SK-N-SH (cell line): Measurements from ENCODE around the gene KIF13A. TPM values are rescaled to one million over a fixed set of nuclear protein-coding genes. Genes with fewer than 3 reads are reported as not detected.

Experiments used
- CTCF ChIA-PET: fragments of 300-600, 350-600 bp; formaldehyde crosslinking; extraction: SDS; loops from one replicate; lab custom pipeline; 2021; lab: Yijun Ruan, JAX
- POLR2A ChIA-PET: fragments of 350-600 bp; sonication (Branson Sonifier 250); formaldehyde crosslinking; extraction: SDS; loops from one replicate; lab custom pipeline; 2020; ENCODE audit warnings: antibody characterized with exemption, inconsistent platforms; lab: Yijun Ruan, JAX
- DNase-seq: peaks from one replicate; pipeline ENCODE4 v3.0.0; 2012
- H2AFZ ChIP-seq: fragments of 200-600 bp; sonication (generic); 2 replicates; pipeline ENCODE4 v1.8.1; 2016; ENCODE audit warnings: antibody characterized with exemption, mild to moderate bottlenecking, low read depth
- H3F3A ChIP-seq: fragments of 200-600 bp; sonication (generic); replicated peaks from 2 replicates; pipeline ENCODE3; 2016; ENCODE audit warnings: antibody characterized with exemption, mild to moderate bottlenecking; ENCODE audit not compliant: insufficient read depth
- H3K27ac ChIP-seq, 2 experiments: fragments of 200-500 bp in 1 of 2; fragments of 200-600 bp in 1 of 2; sonication (Bioruptor generic) in 1 of 2; sonication (generic), shearing (Covaris generic) in 1 of 2; 2 replicates each; pipeline versions ENCODE4 v1.5.1 to v1.6.1; 2014 to 2016; ENCODE audit warnings: low read depth in 2 of 2, inconsistent platforms in 1 of 2, low read length in 1 of 2, mild to moderate bottlenecking in 1 of 2, mixed read lengths in 1 of 2
- H3K27me3 ChIP-seq: fragments of 200-600 bp; sonication (generic), shearing (Covaris generic); 2 replicates; pipeline ENCODE4 v1.6.1; 2016; ENCODE audit warnings: mixed run types; ENCODE audit not compliant: insufficient read depth
- H3K36me3 ChIP-seq, 2 experiments: fragments of 200-500 bp in 1 of 2; fragments of 200-600 bp in 1 of 2; sonication (Bioruptor generic) in 1 of 2; sonication (generic) in 1 of 2; replicated peaks in 1 of 2; 2 replicates each; pipeline versions ENCODE3 to v1.5.1; 2014 to 2016; ENCODE audit warnings: low read length in 1 of 2, mild to moderate bottlenecking in 1 of 2; ENCODE audit not compliant: insufficient read depth in 2 of 2, control insufficient read depth in 1 of 2
- H3K4me1 ChIP-seq, 2 experiments: fragments of 200-500 bp in 1 of 2; fragments of 200-600 bp in 1 of 2; sonication (Bioruptor generic) in 1 of 2; sonication (generic), shearing (Covaris generic) in 1 of 2; 2 replicates each; pipeline versions ENCODE4 v1.5.1 to v1.6.1; 2014 to 2016; ENCODE audit warnings: low read depth in 1 of 2, low read length in 1 of 2, mixed run types in 1 of 2; ENCODE audit not compliant: insufficient read depth in 2 of 2, control insufficient read depth in 1 of 2
- H3K4me2 ChIP-seq: fragments of 200-600 bp; sonication (generic), shearing (Covaris generic); 2 replicates; pipeline ENCODE4 v1.6.1; 2017; ENCODE audit warnings: mixed run types
- H3K4me3 ChIP-seq, 2 experiments: fragments of 200-500 bp in 1 of 2; fragments of 200-600 bp in 1 of 2; sonication (Bioruptor generic) in 1 of 2; sonication (generic), shearing (Covaris generic) in 1 of 2; 2 replicates each; pipeline versions ENCODE4 v1.5.1 to v1.8.1; 2014 to 2016; ENCODE audit warnings: low read depth in 2 of 2, inconsistent platforms in 1 of 2, low read length in 1 of 2, mild to moderate bottlenecking in 1 of 2, mixed read lengths in 1 of 2, moderate library complexity in 1 of 2
- H3K79me2 ChIP-seq: fragments of 200-600 bp; sonication (generic); 2 replicates; pipeline ENCODE4 v1.8.1; 2017; ENCODE audit warnings: mild to moderate bottlenecking; ENCODE audit not compliant: insufficient read depth
- H3K9ac ChIP-seq: fragments of 200-600 bp; sonication (generic); 2 replicates; pipeline ENCODE4 v1.6.1; 2017; ENCODE audit warnings: mixed run types
- H3K9me2 ChIP-seq: fragments of 200-600 bp; sonication (generic); 2 replicates; pipeline ENCODE4 v1.6.1; 2017; ENCODE audit warnings: mixed run types
- H3K9me3 ChIP-seq: fragments of 200-600 bp; sonication (generic); 2 replicates; pipeline ENCODE4 v1.6.1; 2017; ENCODE audit warnings: mixed run types, mild to moderate bottlenecking, moderate library complexity
- H4K20me1 ChIP-seq: fragments of 200-600 bp; sonication (generic); 2 replicates; pipeline ENCODE4 v1.6.1; 2017; ENCODE audit warnings: mild to moderate bottlenecking, mixed run types; ENCODE audit not compliant: insufficient read depth
- CHD2 ChIP-seq: fragments of 150-350 bp; IDR thresholded peaks from 2 replicates; pipeline ENCODE4 v1.6.1; 2018; ENCODE audit warnings: low read length; ENCODE audit not compliant: partially characterized antibody
- EP300 ChIP-seq, 2 experiments: IDR thresholded peaks; 2 replicates each; pipeline versions ENCODE4 v1.4.0 to v1.6.1; 2012; ENCODE audit warnings: borderline replicate concordance in 1 of 2, low read depth in 1 of 2, low read length in 1 of 2
- FOXJ3 ChIP-seq: sonication (generic); formaldehyde crosslinking; IDR thresholded peaks from 2 replicates; pipeline ENCODE4 v1.5.1; 2020; ENCODE audit warnings: mild to moderate bottlenecking, missing genetic modification reagents
- FOXM1 ChIP-seq: IDR thresholded peaks from 2 replicates; pipeline ENCODE4 v1.4.0; 2012; ENCODE audit warnings: low read depth, mild to moderate bottlenecking
- GABPA ChIP-seq: IDR thresholded peaks from 2 replicates; pipeline ENCODE4 v1.4.0; 2012; ENCODE audit warnings: low read depth, mild to moderate bottlenecking
- JUND ChIP-seq: IDR thresholded peaks from 2 replicates; pipeline ENCODE4 v1.4.0; 2012
- NFIC ChIP-seq: IDR thresholded peaks from 2 replicates; pipeline ENCODE4 v1.4.0; 2012; ENCODE audit warnings: borderline replicate concordance
- RAD21 ChIP-seq: IDR thresholded peaks from 2 replicates; pipeline ENCODE4 v1.6.1; 2012; ENCODE audit warnings: mild to moderate bottlenecking, low read length
- RCOR1 ChIP-seq: fragments of 150-350 bp; IDR thresholded peaks from 2 replicates; pipeline ENCODE4 v1.6.1; 2017; ENCODE audit warnings: antibody characterized with exemption, low read length
- SMC3 ChIP-seq: IDR thresholded peaks from 2 replicates; pipeline ENCODE4 v1.6.1; 2012; ENCODE audit warnings: low read depth, low read length, improper control_type of control experiment
- TAF1 ChIP-seq: IDR thresholded peaks from 2 replicates; pipeline ENCODE4 v1.6.1; 2012; ENCODE audit warnings: low read depth, mild to moderate bottlenecking, low read length, moderate library complexity, borderline replicate concordance
- TCF12 ChIP-seq: IDR thresholded peaks from 2 replicates; pipeline ENCODE4 v1.4.0; 2012
- YY1 ChIP-seq: IDR thresholded peaks from 2 replicates; pipeline ENCODE4 v1.4.0; 2012; ENCODE audit warnings: low read depth, mild to moderate bottlenecking
- WGBS: methylation state at CpG from one replicate; pipeline ENCODE4 v1.1.6; 2017; ENCODE audit warnings: low lambda C conversion rate; 5-methylcytosine and 5-hydroxymethylcytosine counted together
- polyA plus RNA-seq, 3 experiments: library from polyadenylated mRNA; depleted of rRNA; stranded (reverse); fragments of >200 nt; gene quantifications; 2 replicates each; pipeline ENCODE4 v1.2.3, GENCODE V29; 2012
- TF ChIP-seq, protein P1 (sequence below): IDR thresholded peaks from 2 replicates; pipeline ENCODE4 v1.4.0; 2012; ENCODE audit warnings: low read depth, borderline replicate concordance
- TF ChIP-seq, protein P2 (sequence below): IDR thresholded peaks from 2 replicates; pipeline ENCODE4 v1.6.1; 2012; ENCODE audit warnings: mild to moderate bottlenecking, low read depth, low read length, moderate library complexity
- TF ChIP-seq, protein P3 (sequence below): IDR thresholded peaks from 2 replicates; pipeline ENCODE4 v1.4.0; 2012; ENCODE audit warnings: low read depth
- TF ChIP-seq, protein P4 (sequence below): IDR thresholded peaks from 2 replicates; pipeline ENCODE4 v1.4.0; 2012; ENCODE audit warnings: low read depth, borderline replicate concordance

KIF13A gene
- polyA plus RNA-seq, 1 of the 3 experiments (the other 2 are of a cell fraction), result 18.2 TPM

DNA sequence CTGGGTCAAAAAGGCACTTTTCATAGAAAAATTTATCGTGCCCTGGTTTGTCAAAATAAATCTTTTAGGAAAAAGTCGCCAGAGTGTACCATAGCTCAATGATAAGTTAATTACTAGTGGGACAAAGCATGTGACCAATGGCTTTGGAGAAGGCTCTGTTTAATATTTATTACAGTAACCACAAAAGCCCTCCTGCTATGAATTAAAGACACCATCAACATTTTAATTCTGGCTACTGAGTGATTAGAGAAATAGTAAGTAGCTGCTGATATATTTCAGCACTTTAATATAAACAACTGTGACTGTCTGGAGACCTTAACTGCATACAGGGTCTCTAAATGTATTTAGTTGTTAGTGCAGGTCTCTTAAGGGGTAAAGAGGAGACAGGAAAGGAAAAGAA is 38.3 kb downstream of the KIF13A start:
- Histone ChIP-seq H3K9me2 (no peaks in the 10 kb centered on the region), H3K4me3 (no peak overlapping the region), H3K27me3 (no peaks in the 10 kb centered on the region), H3K9ac (no peak overlapping the region), H2AFZ (no peak overlapping the region), H3F3A (peaks cover 17% of the 10 kb centered on the region), H3K27ac (no peak overlapping the region), H3K36me3 (peaks cover 0 to 7% of the 10 kb centered on the region in 2 experiments), H4K20me1 (no peaks in the 10 kb centered on the region; the same call in 1 of the 2 replicates), H3K79me2 (peaks cover 76% of the 10 kb centered on the region), H3K4me1 (peaks cover 0 to 20% of the 10 kb centered on the region in 2 experiments; a peak in 1 of 4 replicates), H3K4me2 (no peak overlapping the region), H3K9me3 (no peaks in the 10 kb centered on the region)
- no peak for DNase-seq
- no peak for TF ChIP-seq EP300 (IDR thresholded peaks at IDR 0.05; ENCODE audit: borderline replicate concordance in 1 of 2, low read depth in 1 of 2, low read length in 1 of 2)
- TF ChIP-seq, protein P1, sequence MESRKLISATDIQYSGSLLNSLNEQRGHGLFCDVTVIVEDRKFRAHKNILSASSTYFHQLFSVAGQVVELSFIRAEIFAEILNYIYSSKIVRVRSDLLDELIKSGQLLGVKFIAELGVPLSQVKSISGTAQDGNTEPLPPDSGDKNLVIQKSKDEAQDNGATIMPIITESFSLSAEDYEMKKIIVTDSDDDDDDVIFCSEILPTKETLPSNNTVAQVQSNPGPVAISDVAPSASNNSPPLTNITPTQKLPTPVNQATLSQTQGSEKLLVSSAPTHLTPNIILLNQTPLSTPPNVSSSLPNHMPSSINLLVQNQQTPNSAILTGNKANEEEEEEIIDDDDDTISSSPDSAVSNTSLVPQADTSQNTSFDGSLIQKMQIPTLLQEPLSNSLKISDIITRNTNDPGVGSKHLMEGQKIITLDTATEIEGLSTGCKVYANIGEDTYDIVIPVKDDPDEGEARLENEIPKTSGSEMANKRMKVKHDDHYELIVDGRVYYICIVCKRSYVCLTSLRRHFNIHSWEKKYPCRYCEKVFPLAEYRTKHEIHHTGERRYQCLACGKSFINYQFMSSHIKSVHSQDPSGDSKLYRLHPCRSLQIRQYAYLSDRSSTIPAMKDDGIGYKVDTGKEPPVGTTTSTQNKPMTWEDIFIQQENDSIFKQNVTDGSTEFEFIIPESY, result no peak
- TF ChIP-seq YY1, result no peak
- no peak for TF ChIP-seq GABPA
- TF ChIP-seq SMC3, result no peak
- TF ChIP-seq, protein P2, sequence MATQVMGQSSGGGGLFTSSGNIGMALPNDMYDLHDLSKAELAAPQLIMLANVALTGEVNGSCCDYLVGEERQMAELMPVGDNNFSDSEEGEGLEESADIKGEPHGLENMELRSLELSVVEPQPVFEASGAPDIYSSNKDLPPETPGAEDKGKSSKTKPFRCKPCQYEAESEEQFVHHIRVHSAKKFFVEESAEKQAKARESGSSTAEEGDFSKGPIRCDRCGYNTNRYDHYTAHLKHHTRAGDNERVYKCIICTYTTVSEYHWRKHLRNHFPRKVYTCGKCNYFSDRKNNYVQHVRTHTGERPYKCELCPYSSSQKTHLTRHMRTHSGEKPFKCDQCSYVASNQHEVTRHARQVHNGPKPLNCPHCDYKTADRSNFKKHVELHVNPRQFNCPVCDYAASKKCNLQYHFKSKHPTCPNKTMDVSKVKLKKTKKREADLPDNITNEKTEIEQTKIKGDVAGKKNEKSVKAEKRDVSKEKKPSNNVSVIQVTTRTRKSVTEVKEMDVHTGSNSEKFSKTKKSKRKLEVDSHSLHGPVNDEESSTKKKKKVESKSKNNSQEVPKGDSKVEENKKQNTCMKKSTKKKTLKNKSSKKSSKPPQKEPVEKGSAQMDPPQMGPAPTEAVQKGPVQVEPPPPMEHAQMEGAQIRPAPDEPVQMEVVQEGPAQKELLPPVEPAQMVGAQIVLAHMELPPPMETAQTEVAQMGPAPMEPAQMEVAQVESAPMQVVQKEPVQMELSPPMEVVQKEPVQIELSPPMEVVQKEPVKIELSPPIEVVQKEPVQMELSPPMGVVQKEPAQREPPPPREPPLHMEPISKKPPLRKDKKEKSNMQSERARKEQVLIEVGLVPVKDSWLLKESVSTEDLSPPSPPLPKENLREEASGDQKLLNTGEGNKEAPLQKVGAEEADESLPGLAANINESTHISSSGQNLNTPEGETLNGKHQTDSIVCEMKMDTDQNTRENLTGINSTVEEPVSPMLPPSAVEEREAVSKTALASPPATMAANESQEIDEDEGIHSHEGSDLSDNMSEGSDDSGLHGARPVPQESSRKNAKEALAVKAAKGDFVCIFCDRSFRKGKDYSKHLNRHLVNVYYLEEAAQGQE, result no peak
- no peak for TF ChIP-seq RCOR1
- WGBS, result 97% methylated on average over 2 of the region's 2 CpGs
- ChIA-PET POLR2A (no interaction called here), CTCF (no interaction called here)

DNA sequence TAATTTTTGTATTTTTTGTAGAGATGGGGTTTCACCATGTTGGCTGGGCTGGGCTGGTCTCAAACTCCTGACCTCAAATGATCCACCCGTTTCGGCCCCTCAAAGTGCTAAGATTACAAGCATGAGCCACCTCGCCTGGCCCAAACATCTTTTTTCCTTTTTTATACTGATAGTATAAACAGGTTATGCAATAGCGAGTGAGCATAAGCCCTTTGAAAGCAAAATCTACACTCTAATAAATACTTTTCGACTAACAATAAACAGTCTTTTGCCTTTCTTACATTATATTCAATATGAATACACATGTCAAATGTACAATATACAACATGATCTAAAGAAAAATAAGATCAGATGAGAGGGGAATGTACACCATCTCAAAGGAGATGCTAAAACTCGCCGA is 38.7 kb downstream of the KIF13A start:
- H3K9me3 ChIP-seq, result no peaks in the 10 kb centered on the region
- peaks cover 17% of the 10 kb centered on the region for H3F3A ChIP-seq
- DNase-seq, result no peak
- H4K20me1 ChIP-seq, result no peaks in the 10 kb centered on the region; the same call in 1 of the 2 replicates
- H3K27ac ChIP-seq, result no peak overlapping the region
- peaks cover 0 to 20% of the 10 kb centered on the region in 2 experiments; a peak in 1 of 4 replicates for H3K4me1 ChIP-seq
- POLR2A ChIA-PET, result no interaction called here
- no peak overlapping the region for H3K4me3 ChIP-seq
- no peaks in the 10 kb centered on the region for H3K9me2 ChIP-seq
- CTCF ChIA-PET, result no interaction called here
- WGBS, result 82% methylated on average over 7 of the region's 7 CpGs
- peaks cover 0 to 7% of the 10 kb centered on the region in 2 experiments for H3K36me3 ChIP-seq
- H3K4me2 ChIP-seq, result no peak overlapping the region
- no peaks in the 10 kb centered on the region for H3K27me3 ChIP-seq
- H2AFZ ChIP-seq, result no peak overlapping the region
- H3K79me2 ChIP-seq, result peaks cover 78% of the 10 kb centered on the region
- no peak overlapping the region for H3K9ac ChIP-seq
- TF ChIP-seq FOXM1 (no peak), NFIC (no peak), RCOR1 (no peak), FOXJ3 (CRISPR knock-in tag) (no peak), CHD2 (no peak), TCF12 (no peak), JUND (no peak), GABPA (no peak), RAD21 (no peak), TAF1 (no peak)
- TF ChIP-seq, protein P3, sequence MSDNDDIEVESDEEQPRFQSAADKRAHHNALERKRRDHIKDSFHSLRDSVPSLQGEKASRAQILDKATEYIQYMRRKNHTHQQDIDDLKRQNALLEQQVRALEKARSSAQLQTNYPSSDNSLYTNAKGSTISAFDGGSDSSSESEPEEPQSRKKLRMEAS, result no peak
- TF ChIP-seq, protein P2, result no peak
- TF ChIP-seq, protein P4, sequence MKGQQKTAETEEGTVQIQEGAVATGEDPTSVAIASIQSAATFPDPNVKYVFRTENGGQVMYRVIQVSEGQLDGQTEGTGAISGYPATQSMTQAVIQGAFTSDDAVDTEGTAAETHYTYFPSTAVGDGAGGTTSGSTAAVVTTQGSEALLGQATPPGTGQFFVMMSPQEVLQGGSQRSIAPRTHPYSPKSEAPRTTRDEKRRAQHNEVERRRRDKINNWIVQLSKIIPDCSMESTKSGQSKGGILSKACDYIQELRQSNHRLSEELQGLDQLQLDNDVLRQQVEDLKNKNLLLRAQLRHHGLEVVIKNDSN, result no peak
